DND-41 (cell line): ENCODE measurements around the gene KCNG4.

ENCODE experiments used
- ATAC-seq: fragments of 200-7000 bp; cut with Tn5 transposase; 3 replicates; pipeline ENCODE4 v1.9.1; 2021; ENCODE audit warnings: low read depth; ENCODE audit not compliant: insufficient read depth
- DNase-seq: peaks from one replicate; pipeline ENCODE4 v3.0.0-alpha.2; 2020
- H2AFZ ChIP-seq: 2 replicates; pipeline ENCODE4 v1.6.0; 2012; ENCODE audit warnings: low read depth, low read length
- H3K27ac ChIP-seq: 2 replicates; pipeline ENCODE4 v1.5.1; 2012; ENCODE audit warnings: low read length, inconsistent platforms
- H3K27me3 ChIP-seq: fragments of 200-600 bp; sonication (generic); 2 replicates; pipeline ENCODE4 v1.6.0; 2012; ENCODE audit warnings: low read length, mild to moderate bottlenecking, inconsistent platforms; ENCODE audit not compliant: insufficient read depth, poor library complexity
- H3K36me3 ChIP-seq: 2 replicates; pipeline ENCODE4 v1.5.1; 2012; ENCODE audit warnings: low read length, inconsistent platforms; ENCODE audit not compliant: insufficient read depth
- H3K4me1 ChIP-seq: 2 replicates; pipeline ENCODE4 v1.5.1; 2012; ENCODE audit warnings: mild to moderate bottlenecking, low read length; ENCODE audit not compliant: insufficient read depth
- H3K4me2 ChIP-seq: 2 replicates; pipeline ENCODE4 v1.6.0; 2012; ENCODE audit warnings: mild to moderate bottlenecking, moderate library complexity, low read length, inconsistent platforms; ENCODE audit not compliant: insufficient read depth
- H3K4me3 ChIP-seq, 2 experiments: fragments of 200-600 bp in 1 of 2; shearing (Covaris generic) in 1 of 2; 2 replicates each; pipeline ENCODE4 v1.5.1; 2012 to 2016; ENCODE audit warnings: inconsistent platforms in 2 of 2, low read length in 2 of 2, mild to moderate bottlenecking in 2 of 2, low read depth in 1 of 2, moderate library complexity in 1 of 2
- H3K79me2 ChIP-seq: 2 replicates; pipeline ENCODE4 v1.6.0; 2012; ENCODE audit warnings: low read length, inconsistent platforms; ENCODE audit not compliant: insufficient read depth
- H3K9ac ChIP-seq: 2 replicates; pipeline ENCODE4 v1.6.0; 2012; ENCODE audit warnings: low read depth, mild to moderate bottlenecking, inconsistent platforms, low read length, moderate library complexity
- H3K9me3 ChIP-seq: 2 replicates; pipeline ENCODE4 v1.5.1; 2012; ENCODE audit warnings: low read length, moderate library complexity, mild to moderate bottlenecking, inconsistent platforms; ENCODE audit not compliant: insufficient read depth, severe bottlenecking
- H4K20me1 ChIP-seq: 2 replicates; pipeline ENCODE4 v1.6.0; 2012; ENCODE audit warnings: low read length; ENCODE audit not compliant: insufficient read depth
- CTCF ChIP-seq: IDR thresholded peaks from 2 replicates; pipeline ENCODE4 v1.5.1; 2012; ENCODE audit warnings: borderline replicate concordance, low read length, moderate library complexity, mild to moderate bottlenecking; ENCODE audit not compliant: poor library complexity, severe bottlenecking; ENCODE audit errors: extremely low read depth
- EZH2 ChIP-seq: IDR thresholded peaks from 3 replicates; pipeline ENCODE4 v1.6.1; 2012; ENCODE audit warnings: borderline replicate concordance, low read depth, mild to moderate bottlenecking, moderate library complexity, low read length, inconsistent platforms; ENCODE audit not compliant: severe bottlenecking

The KCNG4 gene

GRCh38 chr16:84212154-84212553 is 27.7 kb downstream of the KCNG4 start:
- ATAC-seq: no peak

GRCh38 chr16:84209989-84210388 is 29.8 kb downstream of the KCNG4 start:
- Histone ChIP-seq H3K4me3 (no peak overlapping the region), H4K20me1 (peaks cover 2% of the 10 kb centered on the region; the same call in 1 of the 2 replicates), H2AFZ (no peak overlapping the region), H3K4me1 (no peaks in the 10 kb centered on the region), H3K9ac (no peak overlapping the region), H3K27me3 (no peaks in the 10 kb centered on the region), H3K27ac (no peak overlapping the region), H3K4me2 (no peak overlapping the region), H3K79me2 (no peaks in the 10 kb centered on the region), H3K9me3 (no peaks in the 10 kb centered on the region), H3K36me3 (no peaks in the 10 kb centered on the region)
- DNase-seq: no peak
- ATAC-seq: no peak
- TF ChIP-seq CTCF: peak; percentile 24
- TF ChIP-seq EZH2: no peak

More at GRCh38 chr16:84212154-84212553, 27.7 kb downstream of the KCNG4 start:
- Histone ChIP-seq H2AFZ (no peak overlapping the region), H3K9me3 (no peaks in the 10 kb centered on the region), H3K9ac (no peak overlapping the region), H3K4me2 (no peak overlapping the region), H3K27ac (no peak overlapping the region), H3K27me3 (no peaks in the 10 kb centered on the region), H3K79me2 (no peaks in the 10 kb centered on the region), H3K36me3 (no peaks in the 10 kb centered on the region), H4K20me1 (peaks cover 2% of the 10 kb centered on the region; the same call in 1 of the 2 replicates), H3K4me1 (no peaks in the 10 kb centered on the region), H3K4me3 (no peak overlapping the region)
- no peak for DNase-seq
- TF ChIP-seq CTCF (no peak), EZH2 (no peak)

- peaks cover 2% of the 10 kb centered on the region; the same call in 1 of the 2 replicates for H4K20me1 ChIP-seq
- no peaks in the 10 kb centered on the region for H3K27me3 ChIP-seq
- no peak overlapping the region for H3K4me2 ChIP-seq
- no peak overlapping the region for H2AFZ ChIP-seq
- no peaks in the 10 kb centered on the region for H3K9me3 ChIP-seq
- H3K4me1 ChIP-seq: no peaks in the 10 kb centered on the region
- DNase-seq (no peak), ATAC-seq (no peak)
- H3K36me3 ChIP-seq: no peaks in the 10 kb centered on the region
- no peak overlapping the region for H3K9ac ChIP-seq
- TF ChIP-seq CTCF: no peak
- TF ChIP-seq EZH2: no peak
- no peaks in the 10 kb centered on the region for H3K79me2 ChIP-seq
- no peak overlapping the region for H3K27ac ChIP-seq
- no peak overlapping the region for H3K4me3 ChIP-seq
Observed at GRCh38 chr16:84207879-84208278, 31.9 kb downstream of the KCNG4 start.

- no peak for ATAC-seq
Observed at GRCh38 chr16:84207251-84207650, 32.6 kb downstream of the KCNG4 start.

More at GRCh38 chr16:84207251-84207650, 32.6 kb downstream of the KCNG4 start:
- Histone ChIP-seq H3K27me3 (no peaks in the 10 kb centered on the region), H3K36me3 (no peaks in the 10 kb centered on the region), H3K9ac (no peak overlapping the region), H3K27ac (no peak overlapping the region), H3K4me3 (no peak overlapping the region), H3K4me1 (no peaks in the 10 kb centered on the region), H3K4me2 (no peak overlapping the region), H4K20me1 (peaks cover 2% of the 10 kb centered on the region; the same call in 1 of the 2 replicates), H3K79me2 (no peaks in the 10 kb centered on the region), H3K9me3 (no peaks in the 10 kb centered on the region), H2AFZ (no peak overlapping the region)
- DNase-seq: no peak
- TF ChIP-seq EZH2 (no peak), CTCF (no peak)
